Measurements from ENCODE around the gene TNNT1.
"Not testable (repeated sequence)": the region's sequence is repeated elsewhere in the genome, so short reads cannot be mapped to it uniquely, and the experiment has no call there.

TNNT1 gene

GRCh38 chr19:55149078-55150003, at the start of gene TNNT1:
Gene TNNT1, minus strand, starts transcription at chr19:55149206. Its CDS starts 2,049 bp downstream, at chr19:55147157.
- DNase-seq: no peak

GRCh38 chr19:55198651-55199050, 49.6 kb upstream of the TNNT1 start:
- DNase-seq: no peak

- DNase-seq: no peak
These were observed 48.5 kb upstream of the TNNT1 start for GRCh38 chr19:55197528-55197927.

- DNase-seq: no peak
These were observed 47.8 kb upstream of the TNNT1 start for GRCh38 chr19:55196803-55197202.

- DNase-seq: no peak
These were observed 44.5 kb upstream of the TNNT1 start for GRCh38 chr19:55193481-55193880.

- no peak for DNase-seq
These were observed 40.4 kb upstream of the TNNT1 start for GRCh38 chr19:55189403-55189835.

- DNase-seq: no peak
These were observed 39.6 kb upstream of the TNNT1 start for GRCh38 chr19:55188625-55189024.

GRCh38 chr19:55186080-55186479, 37.1 kb upstream of the TNNT1 start:
- no peak for DNase-seq

- DNase-seq: no peak
These were observed 32.7 kb upstream of the TNNT1 start for GRCh38 chr19:55181740-55182139.

GRCh38 chr19:55179606-55180484, 30.8 kb upstream of the TNNT1 start, which contains the start of gene SYT5:
Gene SYT5, minus strand, starts transcription at chr19:55180289. Its CDS starts 1,248 bp downstream, at chr19:55179041.
- DNase-seq: peak; percentile 51

GRCh38 chr19:55178781-55179599, 30.0 kb upstream of the TNNT1 start:
- DNase-seq: peak; percentile 86

GRCh38 chr19:55176076-55176475, 27.1 kb upstream of the TNNT1 start:
- DNase-seq: no peak

GRCh38 chr19:55175117-55175867, 26.3 kb upstream of the TNNT1 start:
- DNase-seq: no peak

- DNase-seq: no peak
These were observed 25.6 kb upstream of the TNNT1 start for GRCh38 chr19:55174425-55175116.

GRCh38 chr19:55173714-55174409, 24.9 kb upstream of the TNNT1 start:
- no peak for DNase-seq

- DNase-seq: no peak
These were observed 24.2 kb upstream of the TNNT1 start for GRCh38 chr19:55173186-55173713.

GRCh38 chr19:55172741-55173140, 23.7 kb upstream of the TNNT1 start:
- no peak for DNase-seq

- not testable (repeated sequence) for DNase-seq
These were observed 23.3 kb upstream of the TNNT1 start for GRCh38 chr19:55172318-55172717.

- DNase-seq: no peak
These were observed 22.4 kb upstream of the TNNT1 start for GRCh38 chr19:55171440-55171839.

- DNase-seq: no peak
These were observed 20.1 kb upstream of the TNNT1 start for GRCh38 chr19:55169136-55169535.

Measured in stimulated activated naive CD4-positive, alpha-beta T cell treated with Interleukin-2 at 50 U/mL for 16 hours (primary cell).